Measurements from ENCODE around the gene PUM2.
A peak's percentile ranks its signal among the peaks of the same experiment; 100 is the strongest.
"Not testable (repeated sequence)": the region's sequence is repeated elsewhere in the genome, so short reads cannot be mapped to it uniquely, and the experiment has no call there.

PUM2 gene

DNA sequence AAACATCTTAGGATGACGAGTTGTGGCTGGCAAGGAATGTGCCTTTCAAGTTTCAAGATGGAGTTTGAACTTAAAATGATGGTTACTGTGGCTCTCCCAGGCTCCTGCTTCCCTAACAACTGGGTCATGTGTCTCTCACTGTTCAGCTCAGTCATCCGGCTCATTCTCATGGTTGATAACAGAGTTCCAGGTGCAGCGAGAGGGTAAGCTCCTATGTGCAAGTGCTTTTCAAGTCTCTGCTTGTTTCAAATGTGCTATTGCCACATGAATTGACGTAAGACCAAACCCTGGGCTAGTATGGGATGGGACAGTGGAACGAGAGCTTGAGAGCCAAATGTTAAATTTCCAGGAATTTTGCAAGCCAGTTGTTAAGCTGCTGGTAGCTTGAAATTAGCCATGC is 19.5 kb upstream of the PUM2 start:
- no peak for DNase-seq

- no peak for DNase-seq
Observed at GRCh38 chr2:20369366-20369765, 18.7 kb upstream of the PUM2 start.

DNA sequence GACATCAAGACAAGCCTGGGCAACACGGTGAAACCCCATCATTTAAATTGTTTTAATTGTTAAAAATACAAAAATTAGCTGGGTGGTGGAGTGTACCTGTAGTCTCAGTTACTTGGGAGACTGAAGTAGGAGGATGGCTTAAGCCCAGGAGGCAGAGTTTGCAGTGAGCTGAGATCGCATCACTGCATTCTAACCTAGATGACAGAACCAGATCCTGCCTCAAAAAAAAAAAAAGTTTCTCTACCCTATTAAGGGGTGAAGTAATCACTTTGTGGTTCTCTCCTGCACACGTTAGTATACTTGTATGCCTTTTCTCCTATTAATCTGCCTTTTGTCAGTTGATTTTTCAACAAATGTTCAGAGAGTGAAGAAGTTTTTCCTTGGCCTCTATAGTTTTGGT is 18.1 kb upstream of the PUM2 start:
- DNase-seq = no peak

- DNase-seq = not testable (repeated sequence)
Observed at GRCh38 chr2:20367929-20368328, 17.3 kb upstream of the PUM2 start.

DNA sequence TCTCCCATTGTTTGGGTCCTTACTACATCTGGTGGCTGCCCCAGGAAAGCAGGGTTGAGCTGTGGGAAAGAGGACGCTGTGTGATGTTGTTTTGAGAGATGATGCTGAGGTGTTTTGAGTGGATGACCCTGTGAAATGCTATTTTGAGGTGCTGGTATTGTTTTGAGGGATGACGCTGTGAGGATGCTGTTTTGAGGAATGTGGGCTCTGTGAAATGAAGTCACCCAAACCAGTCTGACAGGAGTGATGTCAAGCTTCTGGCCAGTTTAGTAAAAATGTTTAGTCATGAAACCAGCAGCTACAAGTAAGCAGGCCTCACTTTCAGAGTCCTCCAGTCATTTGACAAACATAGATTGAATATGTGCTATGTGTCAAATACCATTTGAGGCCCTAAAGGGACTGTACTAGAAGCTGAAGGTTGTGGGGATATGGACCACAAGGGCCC is 16.1 kb upstream of the PUM2 start:
- DNase-seq = no peak

DNA sequence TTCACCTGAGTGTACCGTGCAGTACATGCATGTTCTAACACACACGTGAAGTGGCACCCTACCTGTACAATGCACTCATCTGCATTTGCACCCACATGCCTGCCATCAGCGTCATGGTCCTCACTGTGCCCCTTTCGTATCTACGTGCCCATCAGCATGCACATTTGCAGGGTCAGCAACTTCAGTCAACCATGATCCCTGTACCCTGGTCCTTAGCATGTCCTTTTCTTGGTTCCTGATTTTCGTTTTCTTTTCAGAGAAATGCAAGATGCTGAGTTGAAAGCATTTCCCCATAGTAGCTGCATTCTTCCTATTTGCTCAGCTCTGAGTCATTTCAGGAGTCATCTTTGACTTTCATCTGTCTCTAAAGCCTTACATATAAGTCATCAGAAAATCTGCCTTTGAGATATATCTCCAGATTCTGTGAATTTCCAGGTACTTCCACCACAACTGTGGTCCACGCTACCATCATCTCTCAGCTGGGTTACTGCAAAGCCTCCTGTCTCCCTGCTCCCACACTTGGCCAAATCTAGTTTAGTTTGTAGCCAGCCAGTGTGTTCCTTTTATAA is 14.7 kb upstream of the PUM2 start:
- DNase-seq = peak; percentile 9

GRCh38 chr2:20363578-20363977 is 12.9 kb upstream of the PUM2 start:
- no peak for DNase-seq

GRCh38 chr2:20362701-20363435 is 12.2 kb upstream of the PUM2 start:
- DNase-seq = no peak

- no peak for DNase-seq
Observed at GRCh38 chr2:20361893-20362292, 11.2 kb upstream of the PUM2 start.

GRCh38 chr2:20359096-20359495 is 8.5 kb upstream of the PUM2 start:
- DNase-seq = no peak

DNA sequence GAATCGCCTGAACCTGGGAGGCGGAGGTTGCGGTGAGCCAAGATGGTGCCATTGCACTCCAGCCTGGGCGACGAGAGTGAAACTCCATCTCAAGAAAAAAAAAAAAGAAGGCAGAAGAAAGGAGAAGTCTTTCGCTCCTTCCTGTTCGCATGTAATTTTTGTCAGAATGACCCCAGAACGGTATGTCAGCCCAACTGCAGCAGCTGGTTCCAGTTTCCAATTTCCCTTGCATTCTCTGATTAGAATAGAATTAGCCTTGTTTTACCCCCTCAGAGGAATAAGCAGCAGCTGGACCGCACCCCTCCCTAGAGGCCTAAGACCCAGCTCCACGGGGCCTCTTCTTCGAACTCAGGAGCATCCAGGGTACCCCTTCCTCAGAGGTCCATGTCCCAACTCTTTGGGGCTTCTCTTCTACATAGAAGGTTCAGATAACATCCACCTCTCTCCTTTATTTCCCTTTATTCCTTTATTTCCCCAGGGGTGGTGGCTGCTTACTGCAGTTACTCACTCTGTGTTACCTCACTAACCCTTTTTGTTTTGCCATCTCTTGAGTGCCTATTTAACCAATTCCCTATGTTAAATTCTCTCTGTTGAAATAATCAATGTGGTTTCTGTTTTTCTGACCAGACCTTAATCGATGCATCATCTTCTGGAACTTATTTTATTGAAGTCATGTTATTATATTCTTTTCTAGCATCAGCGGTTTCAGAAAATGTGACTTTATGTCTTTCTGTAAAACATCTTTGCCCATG is 7.2 kb upstream of the PUM2 start:
- DNase-seq = no peak

DNA sequence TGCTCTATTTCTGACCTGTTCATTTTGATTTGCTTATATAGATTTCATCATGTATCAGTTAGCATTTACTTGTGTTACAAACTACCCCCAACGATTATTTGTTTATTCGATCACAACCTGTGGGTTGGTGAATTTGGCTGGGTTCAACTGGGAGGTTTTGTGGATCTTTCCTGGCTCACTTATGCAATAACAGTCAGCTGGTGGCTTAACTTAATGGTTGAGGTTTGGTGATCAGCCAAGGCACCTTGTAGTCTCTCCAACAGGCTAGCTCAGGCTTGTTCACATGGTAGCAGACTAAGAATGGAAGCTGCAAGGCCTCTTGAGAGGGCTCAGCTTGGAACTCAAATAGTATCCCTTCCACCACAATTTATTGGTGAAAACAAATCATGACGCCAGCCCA is 5.4 kb upstream of the PUM2 start:
- DNase-seq = no peak

DNA sequence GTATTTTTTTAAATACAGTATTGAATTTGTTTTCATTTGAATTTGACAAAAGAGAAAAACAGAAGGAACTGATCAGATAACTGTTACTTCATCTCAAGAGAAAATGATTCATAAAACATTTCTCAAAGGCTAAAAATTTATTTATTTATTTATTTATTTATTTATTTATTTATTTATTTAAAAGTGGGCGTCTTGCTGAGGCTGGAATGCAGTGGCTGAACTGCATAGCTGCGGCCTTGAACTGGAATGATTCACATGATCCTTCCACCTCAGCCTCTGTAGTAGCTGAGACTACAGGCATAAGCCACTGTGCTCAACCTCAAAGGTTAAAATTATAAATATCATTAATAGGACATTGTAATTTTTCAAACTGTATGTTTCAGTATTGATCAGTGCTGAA is 4.5 kb upstream of the PUM2 start:
- DNase-seq = no peak

- DNase-seq = no peak
Observed at GRCh38 chr2:20353241-20353992, 2.8 kb upstream of the PUM2 start.

GRCh38 chr2:20352581-20353216 is 2.1 kb upstream of the PUM2 start:
- no peak for DNase-seq

- DNase-seq = no peak
Observed at GRCh38 chr2:20352230-20352578, 1.6 kb upstream of the PUM2 start.

DNA sequence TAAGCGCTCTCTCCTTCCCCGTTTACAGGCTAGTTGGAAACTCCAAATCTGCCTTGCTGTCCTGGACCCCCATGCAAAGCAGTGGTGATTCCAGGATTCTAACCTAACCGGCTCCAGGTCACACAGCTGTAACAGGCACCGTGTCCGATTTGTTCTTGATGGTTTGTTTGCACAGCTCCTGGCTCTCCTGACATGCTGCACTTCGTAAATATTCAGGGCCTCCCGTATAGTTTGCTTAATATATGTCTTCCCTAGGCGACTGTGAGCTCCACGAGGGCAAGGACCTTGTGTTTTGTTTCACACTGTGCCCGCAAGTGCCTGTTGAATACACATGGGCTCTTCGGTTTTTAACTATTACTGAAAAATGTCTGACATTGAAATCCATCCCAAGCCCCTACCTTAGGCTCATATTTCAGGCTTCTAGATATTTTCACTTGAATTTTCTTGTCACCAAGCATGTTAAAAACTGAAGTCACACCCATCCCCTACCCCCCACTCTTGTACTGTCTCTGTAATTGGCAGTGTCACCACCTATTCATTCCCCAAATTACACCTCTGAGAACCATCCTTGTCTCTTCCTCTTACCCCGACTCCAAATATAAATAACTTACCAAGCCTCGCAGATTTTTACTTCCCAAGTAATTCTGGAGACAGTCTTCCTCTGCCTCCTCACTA is 1.0 kb upstream of the PUM2 start:
- DNase-seq = no peak

- peak; percentile 60 for DNase-seq
Observed at GRCh38 chr2:20350041-20350712, 467 bp downstream of the PUM2 start.

- no peak for DNase-seq
Observed at GRCh38 chr2:20349513-20349921, 1.1 kb downstream of the PUM2 start.

GRCh38 chr2:20348542-20348941 is 2.1 kb downstream of the PUM2 start:
- DNase-seq = no peak

- DNase-seq = no peak
Observed at GRCh38 chr2:20346565-20347381, 3.9 kb downstream of the PUM2 start.
